Fibroblast of lung (primary cell): ENCODE data around the gene FAM25C. TPM values are rescaled to one million over a fixed set of nuclear protein-coding genes. Genes with fewer than 3 reads are reported as not detected.
"Not testable (repeated sequence)": the region's sequence is repeated elsewhere in the genome, so short reads cannot be mapped to it uniquely, and the experiment has no call there.

ENCODE experiments used
- DNase-seq, 2 donors: peaks; one replicate each; pipeline versions ENCODE4 v3.0.0 to v3.0.0-alpha.2; 2010; ENCODE audit warnings: low read depth in 2 of 2
- H2AFZ ChIP-seq: 2 replicates; pipeline ENCODE4 v1.5.1; 2012; ENCODE audit warnings: low read length, control low read depth, inconsistent platforms
- H3K27ac ChIP-seq: 2 replicates; pipeline ENCODE4 v1.5.1; 2011; ENCODE audit warnings: low read length, control low read depth; ENCODE audit not compliant: insufficient read depth
- H3K27me3 ChIP-seq: 2 replicates; pipeline ENCODE4 v1.5.1; 2011; ENCODE audit warnings: mild to moderate bottlenecking, low read length; ENCODE audit not compliant: control insufficient read depth, insufficient read depth
- H3K36me3 ChIP-seq: 2 replicates; pipeline ENCODE4 v1.5.1; 2011; ENCODE audit warnings: low read length; ENCODE audit not compliant: control insufficient read depth, insufficient read depth
- H3K4me1 ChIP-seq: 2 replicates; pipeline ENCODE4 v1.5.1; 2011; ENCODE audit warnings: low read length; ENCODE audit not compliant: control insufficient read depth, insufficient read depth; ENCODE audit errors: extremely low read depth
- H3K4me2 ChIP-seq: 2 replicates; pipeline ENCODE4 v1.5.1; 2011; ENCODE audit warnings: low read length, control low read depth; ENCODE audit not compliant: insufficient read depth; ENCODE audit errors: extremely low read depth
- H3K4me3 ChIP-seq, 4 experiments: fragments of 200-600 bp in 1 of 4; sonication (generic) in 1 of 4; replicated peaks in 1 of 4; 2 replicates each; pipeline ENCODE4 v1.5.1; 2011 to 2016; ENCODE audit warnings: low read length in 4 of 4, low read depth in 3 of 4, mild to moderate bottlenecking in 3 of 4, control low read depth in 2 of 4, inconsistent platforms in 1 of 4, mixed read lengths in 1 of 4; ENCODE audit not compliant: insufficient read depth in 1 of 4; ENCODE audit errors: control extremely low read depth in 1 of 4
- H3K79me2 ChIP-seq: 2 replicates; pipeline ENCODE4 v1.5.1; 2012; ENCODE audit warnings: mild to moderate bottlenecking, low read length, inconsistent platforms; ENCODE audit not compliant: control insufficient read depth, insufficient read depth
- H3K9ac ChIP-seq: 2 replicates; pipeline ENCODE4 v1.5.1; 2011; ENCODE audit warnings: mild to moderate bottlenecking, low read length, control low read depth; ENCODE audit not compliant: insufficient read depth
- H3K9me3 ChIP-seq: 2 replicates; pipeline ENCODE4 v1.5.1; 2012; ENCODE audit warnings: low read depth, low read length; ENCODE audit not compliant: control insufficient read depth, insufficient read depth
- H4K20me1 ChIP-seq: 2 replicates; pipeline ENCODE4 v1.5.1; 2011; ENCODE audit warnings: low read length; ENCODE audit not compliant: control insufficient read depth, insufficient read depth; ENCODE audit errors: extremely low read depth
- polyA plus RNA-seq, 2 donors: library from polyadenylated mRNA; depleted of rRNA in 1 of 2; stranded (reverse) in 1 of 2; unstranded in 1 of 2; fragments of >200 nt; gene quantifications; 2 replicates each; pipeline ENCODE4 v1.2.1, GENCODE V29; 2011 to 2012; ENCODE audit warnings: missing spikeins in 1 of 2
- total RNA-seq: library from RNA; depleted of rRNA; stranded (reverse); fragments of >200 nt; gene quantifications from 2 replicates; pipeline ENCODE4 v1.2.1, GENCODE V29; 2014

The FAM25C gene
- total and polyA plus RNA-seq, 2 donors (not counting 1 experiment from before 2014, with no cell fraction given) = not detected

- not testable (repeated sequence) for H3K27ac ChIP-seq, H3K36me3 ChIP-seq, H3K79me2 ChIP-seq, H3K9me3 ChIP-seq, H3K9ac ChIP-seq, H4K20me1 ChIP-seq, H3K4me3 ChIP-seq, DNase-seq, H3K27me3 ChIP-seq, H3K4me2 ChIP-seq, H2AFZ ChIP-seq, H3K4me1 ChIP-seq
Observed at GRCh38 chr10:47990097-47990496, 9.5 kb downstream of the FAM25C start.

GRCh38 chr10:47989542-47989950, 10.0 kb downstream of the FAM25C start:
- not testable (repeated sequence) for H3K79me2 ChIP-seq, H2AFZ ChIP-seq, H3K9me3 ChIP-seq, H4K20me1 ChIP-seq, H3K36me3 ChIP-seq, H3K9ac ChIP-seq, DNase-seq, H3K27me3 ChIP-seq, H3K4me2 ChIP-seq, H3K4me1 ChIP-seq, H3K27ac ChIP-seq, H3K4me3 ChIP-seq

- H3K27me3 ChIP-seq, H3K36me3 ChIP-seq, H4K20me1 ChIP-seq, H3K4me2 ChIP-seq, H3K4me3 ChIP-seq, H3K9ac ChIP-seq, H2AFZ ChIP-seq, H3K9me3 ChIP-seq, H3K4me1 ChIP-seq, H3K79me2 ChIP-seq, H3K27ac ChIP-seq: not testable (repeated sequence)
- DNase-seq = peak in 1 of 2 donors; percentile 94
Observed at GRCh38 chr10:47988718-47989541, 10.7 kb downstream of the FAM25C start.

DNA sequence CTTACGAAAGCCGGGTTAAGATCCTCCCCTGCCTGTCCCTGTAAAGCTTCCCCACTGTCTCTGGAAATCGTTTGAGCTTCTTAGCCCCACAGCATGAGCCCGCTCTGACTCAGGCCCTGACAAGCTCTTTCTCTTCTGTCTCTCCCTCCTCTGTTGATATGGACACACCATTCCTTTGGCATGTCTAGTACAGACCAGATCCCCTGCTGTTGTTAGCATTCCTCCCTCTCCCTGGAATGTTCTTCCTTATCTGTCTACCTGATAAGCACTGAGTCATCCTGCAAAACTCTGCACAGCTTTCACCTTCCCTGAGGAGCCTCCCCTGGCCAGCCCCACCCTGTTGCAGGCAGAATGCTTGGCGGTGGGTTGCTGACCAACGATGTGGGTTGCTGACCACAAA, 11.6 kb downstream of the FAM25C start:
- H3K4me2 ChIP-seq, H3K36me3 ChIP-seq, H3K4me3 ChIP-seq, H3K4me1 ChIP-seq, H3K27ac ChIP-seq, H3K9ac ChIP-seq, DNase-seq, H3K27me3 ChIP-seq, H2AFZ ChIP-seq, H4K20me1 ChIP-seq, H3K9me3 ChIP-seq, H3K79me2 ChIP-seq: not testable (repeated sequence)

GRCh38 chr10:47986413-47987230, 13.0 kb downstream of the FAM25C start:
- not testable (repeated sequence) for H3K36me3 ChIP-seq, H2AFZ ChIP-seq, H4K20me1 ChIP-seq, H3K4me1 ChIP-seq, H3K79me2 ChIP-seq, DNase-seq, H3K4me2 ChIP-seq, H3K27me3 ChIP-seq, H3K9me3 ChIP-seq, H3K9ac ChIP-seq, H3K27ac ChIP-seq, H3K4me3 ChIP-seq

- H3K79me2 ChIP-seq, DNase-seq, H2AFZ ChIP-seq, H3K27me3 ChIP-seq, H3K36me3 ChIP-seq, H3K9me3 ChIP-seq, H3K4me2 ChIP-seq, H3K4me3 ChIP-seq, H4K20me1 ChIP-seq, H3K27ac ChIP-seq, H3K4me1 ChIP-seq, H3K9ac ChIP-seq: not testable (repeated sequence)
Observed at GRCh38 chr10:47975409-47975808, 24.2 kb downstream of the FAM25C start.
